H1 (cell line): Measurements from ENCODE around the gene KLHL17. TPM values are rescaled to one million over a fixed set of nuclear protein-coding genes. Genes with fewer than 3 reads are reported as not detected.

Source experiments
- CTCF ChIA-PET: fragments of 300-600 bp; sonication (Branson Sonifier 250); formaldehyde crosslinking; loops from one replicate; lab custom pipeline; 2021; ENCODE audit not compliant: partially characterized antibody; lab: Charles Lee
- POLR2A ChIA-PET: fragments of 300-600 bp; sonication (Branson Sonifier 250); formaldehyde crosslinking; loops from one replicate; lab custom pipeline; 2021; ENCODE audit warnings: inconsistent platforms; ENCODE audit not compliant: partially characterized antibody; lab: Charles Lee
- DNase-seq, 2 experiments: peaks; one replicate each; pipeline versions ENCODE4 v3.0.0 to v3.0.0-alpha.2; 2010 to 2022; ENCODE audit warnings: low spot score in 2 of 2, low read depth in 1 of 2, mixed read lengths in 1 of 2
- FAIRE-seq: peaks from 2 replicates; lab custom pipeline; 2011; peaks lifted over from hg19 to GRCh38; lab: Jason Lieb, UNC
- H2AFZ ChIP-seq: 2 replicates; pipeline ENCODE4 v1.8.1; 2012; ENCODE audit warnings: low read length, inconsistent platforms
- H2AK5ac ChIP-seq: 2 replicates; pipeline ENCODE4 v1.6.1; 2013; ENCODE audit warnings: low read depth, low read length
- H2BK120ac ChIP-seq: replicated peaks from 2 replicates; pipeline ENCODE3; 2013; ENCODE audit warnings: low read depth, low read length, inconsistent platforms
- H2BK12ac ChIP-seq: 2 replicates; pipeline ENCODE4 v1.6.1; 2013; ENCODE audit warnings: low read depth, low read length
- H2BK15ac ChIP-seq: 2 replicates; pipeline ENCODE4 v1.6.1; 2013; ENCODE audit warnings: low read length
- H2BK20ac ChIP-seq: 2 replicates; pipeline ENCODE4 v1.6.1; 2013; ENCODE audit warnings: low read length
- H2BK5ac ChIP-seq: 2 replicates; pipeline ENCODE4 v1.6.1; 2013; ENCODE audit warnings: low read depth, low read length
- H3K14ac ChIP-seq: 2 replicates; pipeline ENCODE4 v1.6.1; 2013; ENCODE audit warnings: inconsistent platforms; ENCODE audit not compliant: insufficient read length
- H3K18ac ChIP-seq: 2 replicates; pipeline ENCODE4 v1.6.1; 2013; ENCODE audit warnings: low read length; ENCODE audit errors: extremely low read depth
- H3K23ac ChIP-seq: 2 replicates; pipeline ENCODE4 v1.6.1; 2013; ENCODE audit warnings: inconsistent platforms; ENCODE audit not compliant: insufficient read length
- H3K23me2 ChIP-seq: 2 replicates; pipeline ENCODE4 v1.6.1; 2013; ENCODE audit warnings: low read depth, low read length
- H3K27ac ChIP-seq: 2 replicates; pipeline ENCODE4 v1.6.1; 2011; ENCODE audit warnings: low read depth, low read length, inconsistent platforms
- H3K27me3 ChIP-seq, 4 experiments: replicated peaks in 1 of 4; 1 replicate in 1 of 4; 2 replicates in 3 of 4; pipeline versions ENCODE4 v1.6.1 to v1.8.1; 2011 to 2013; ENCODE audit warnings: low read length in 3 of 4, mild to moderate bottlenecking in 3 of 4, inconsistent platforms in 2 of 4, mixed read lengths in 2 of 4, moderate library complexity in 1 of 4; ENCODE audit not compliant: control insufficient read depth in 3 of 4, insufficient read depth in 3 of 4; ENCODE audit errors: extremely low read depth in 1 of 4
- H3K36me3 ChIP-seq, 4 experiments: 2 replicates each; pipeline versions ENCODE4 v1.6.1 to v1.8.1; 2011 to 2013; ENCODE audit warnings: mild to moderate bottlenecking in 4 of 4, low read length in 3 of 4, moderate library complexity in 2 of 4, control low read depth in 1 of 4, inconsistent platforms in 1 of 4; ENCODE audit not compliant: insufficient read depth in 4 of 4, control insufficient read depth in 2 of 4
- H3K4ac ChIP-seq: replicated peaks from 2 replicates; pipeline ENCODE3; 2013; ENCODE audit warnings: low read length, low read depth, mixed read lengths, inconsistent platforms; ENCODE audit not compliant: insufficient read length
- H3K4me1 ChIP-seq, 4 experiments: replicated peaks in 1 of 4; 1 replicate in 1 of 4; 2 replicates in 3 of 4; pipeline versions ENCODE4 v1.6.1 to v1.8.1; 2011 to 2013; ENCODE audit warnings: low read length in 3 of 4, inconsistent platforms in 2 of 4, mixed read lengths in 1 of 4; ENCODE audit not compliant: insufficient read depth in 4 of 4, control insufficient read depth in 3 of 4
- H3K4me2 ChIP-seq, 2 experiments: 2 replicates each; pipeline versions ENCODE4 v1.6.1 to v1.8.1; 2011 to 2013; ENCODE audit warnings: low read depth in 2 of 2, low read length in 2 of 2, control low read depth in 1 of 2, inconsistent platforms in 1 of 2, mild to moderate bottlenecking in 1 of 2; ENCODE audit not compliant: insufficient read depth in 1 of 2
- H3K4me3 ChIP-seq, 4 experiments: fragments of 200-600, 300-600 bp in 1 of 4; sonication (generic), shearing (Covaris generic), sonication (Bioruptor Twin) in 1 of 4; 2 replicates each; pipeline versions ENCODE4 v1.5.1 to v1.8.1; 2011 to 2016; ENCODE audit warnings: low read length in 4 of 4, low read depth in 3 of 4, control low read depth in 2 of 4, inconsistent platforms in 2 of 4, mild to moderate bottlenecking in 2 of 4, mixed read lengths in 1 of 4, moderate library complexity in 1 of 4; ENCODE audit not compliant: insufficient read depth in 2 of 4; ENCODE audit errors: extremely low read depth in 1 of 4
- H3K56ac ChIP-seq: replicated peaks from 2 replicates; pipeline ENCODE3; 2013; ENCODE audit warnings: low read depth, mild to moderate bottlenecking, mixed read lengths, low read length, inconsistent platforms; ENCODE audit not compliant: insufficient read length
- H3K79me1 ChIP-seq: 2 replicates; pipeline ENCODE4 v1.6.1; 2013; ENCODE audit warnings: low read depth, low read length, control low read depth
- H3K79me2 ChIP-seq, 2 experiments: 2 replicates each; pipeline versions ENCODE4 v1.6.1 to v1.8.1; 2012 to 2013; ENCODE audit warnings: low read length in 2 of 2, mild to moderate bottlenecking in 2 of 2, inconsistent platforms in 1 of 2; ENCODE audit not compliant: insufficient read depth in 2 of 2, control insufficient read depth in 1 of 2
- H3K9ac ChIP-seq, 4 experiments: replicated peaks in 1 of 4; 1 replicate in 1 of 4; 2 replicates in 3 of 4; pipeline versions ENCODE4 v1.6.1 to v1.8.1; 2011 to 2013; ENCODE audit warnings: low read depth in 3 of 4, low read length in 3 of 4, control low read depth in 2 of 4, mild to moderate bottlenecking in 2 of 4, moderate library complexity in 2 of 4, inconsistent platforms in 1 of 4; ENCODE audit errors: extremely low read depth in 1 of 4
- H3K9me3 ChIP-seq, 2 experiments: 2 replicates each; pipeline versions ENCODE4 v1.6.1 to v1.8.1; 2012 to 2013; ENCODE audit warnings: mild to moderate bottlenecking in 2 of 2, moderate library complexity in 2 of 2, control low read depth in 1 of 2, inconsistent platforms in 1 of 2, low read depth in 1 of 2, low read length in 1 of 2, mixed read lengths in 1 of 2; ENCODE audit not compliant: insufficient read depth in 2 of 2
- H4K20me1 ChIP-seq, 2 experiments: replicated peaks in 1 of 2; 2 replicates each; pipeline versions ENCODE3 to v1.8.1; 2011 to 2013; ENCODE audit warnings: inconsistent platforms in 2 of 2, low read length in 2 of 2, mild to moderate bottlenecking in 1 of 2; ENCODE audit not compliant: insufficient read depth in 2 of 2, control insufficient read depth in 1 of 2
- H4K5ac ChIP-seq: 2 replicates; pipeline ENCODE4 v1.6.1; 2013; ENCODE audit warnings: low read length, low read depth, mixed read lengths, inconsistent platforms; ENCODE audit not compliant: insufficient read length
- H4K8ac ChIP-seq: 2 replicates; pipeline ENCODE4 v1.8.0; 2013; ENCODE audit warnings: mild to moderate bottlenecking, moderate library complexity, low read length, inconsistent platforms; ENCODE audit not compliant: insufficient read depth; ENCODE audit errors: extremely low read depth
- H4K91ac ChIP-seq: replicated peaks from 2 replicates; pipeline ENCODE3; 2013; ENCODE audit warnings: low read length, mixed read lengths, inconsistent platforms; ENCODE audit not compliant: insufficient read length
- ASH2L ChIP-seq: fragments of 200-600, 300-600 bp; sonication (generic); IDR thresholded peaks from one replicate; pipeline ENCODE4 v1.7.1; 2017; ENCODE audit warnings: low read length
- CBX5 ChIP-seq: fragments of 300-800, 300-1000 bp; sonication (generic); IDR thresholded peaks from 2 replicates; pipeline ENCODE4 v1.7.1; 2016; ENCODE audit warnings: antibody characterized with exemption, low read length, low read depth
- GTF2F1 ChIP-seq: IDR thresholded peaks from 2 replicates; pipeline ENCODE4 v1.6.1; 2012; ENCODE audit warnings: low read depth, low read length, improper control_type of control experiment, borderline replicate concordance
- JUND ChIP-seq: IDR thresholded peaks from 2 replicates; pipeline ENCODE4 v1.6.1; 2011; ENCODE audit warnings: mild to moderate bottlenecking, improper control_type of control experiment, low read length
- RAD21 ChIP-seq, 2 experiments: IDR thresholded peaks in 1 of 2; conservative IDR thresholded peaks in 1 of 2; 2 replicates each; pipeline ENCODE4 v1.6.1; 2011; ENCODE audit warnings: low read depth in 2 of 2, low read length in 2 of 2, improper control_type of control experiment in 1 of 2, inconsistent platforms in 1 of 2, mild to moderate bottlenecking in 1 of 2, moderate library complexity in 1 of 2
- RFX5 ChIP-seq: IDR thresholded peaks from 2 replicates; pipeline ENCODE4 v1.6.1; 2011; ENCODE audit warnings: low read depth, low read length, improper control_type of control experiment, borderline replicate concordance
- RNF2 ChIP-seq: fragments of 200-900, 300-1000 bp; sonication (generic); IDR thresholded peaks from 2 replicates; pipeline ENCODE4 v1.7.1; 2016; ENCODE audit warnings: borderline replicate concordance, low read depth, mild to moderate bottlenecking, antibody characterized with exemption, low read length; ENCODE audit not compliant: poor library complexity, severe bottlenecking; ENCODE audit errors: missing control alignments
- TCF12 ChIP-seq: IDR thresholded peaks from 2 replicates; pipeline ENCODE4 v1.6.1; 2011; ENCODE audit warnings: low read depth, mild to moderate bottlenecking, low read length
- WGBS, 2 experiments: shearing (Covaris generic) in 1 of 2; methylation state at CpG; one replicate each; pipeline versions ENCODE4 v1.1.6 to v1.1.7; 2013 to 2015; ENCODE audit warnings: low lambda C conversion rate in 2 of 2, mixed read lengths in 2 of 2, inconsistent platforms in 1 of 2, low coverage in 1 of 2, missing lambda C conversion rate in 1 of 2; ENCODE audit not compliant: insufficient replicate concordance in 2 of 2, insufficient coverage in 1 of 2, insufficient read length in 1 of 2; ENCODE audit errors: extremely low coverage in 1 of 2, missing lambda C conversion rate in 1 of 2; 5-methylcytosine and 5-hydroxymethylcytosine counted together
- polyA plus RNA-seq, 7 experiments: library from polyadenylated mRNA; depleted of rRNA in 3 of 7; stranded (reverse) in 5 of 7; unstranded in 2 of 7; fragments of >200 nt in 5 of 7; fragments of 200-250 nt in 2 of 7; gene quantifications; 1 replicate in 5 of 7; 2 replicates in 1 of 7; 4 replicates in 1 of 7; pipeline versions ENCODE4 v1.2.1 to v1.2.3, GENCODE V29; 2011 to 2013; ENCODE audit warnings: missing spikeins in 2 of 7, mixed read lengths in 2 of 7
- total RNA-seq: library from RNA; stranded (reverse); fragmentation: NEBNext Ultra II Directional; extraction: Animal tissue kit (Norgen Biotek cat#: 25700); gene quantifications from 2 replicates; pipeline ENCODE4 v1.2.1, GENCODE V29; 2021
- TF ChIP-seq, protein P1 (sequence below), 3 experiments: IDR thresholded peaks; 1 replicate in 2 of 3; 2 replicates in 1 of 3; pipeline versions ENCODE4 v1.5.1 to v1.6.1; 2011; ENCODE audit warnings: low read length in 3 of 3, mild to moderate bottlenecking in 3 of 3, inconsistent platforms in 2 of 3, low read depth in 1 of 3, moderate library complexity in 1 of 3; ENCODE audit not compliant: insufficient read depth in 1 of 3; ENCODE audit errors: control extremely low read depth in 1 of 3

KLHL17 gene
- total and polyA plus RNA-seq, 2 of the 8 experiments (the other 6 are each of a cell fraction or from before 2014, with no cell fraction given), result 32.6 to 36.1 TPM

DNA sequence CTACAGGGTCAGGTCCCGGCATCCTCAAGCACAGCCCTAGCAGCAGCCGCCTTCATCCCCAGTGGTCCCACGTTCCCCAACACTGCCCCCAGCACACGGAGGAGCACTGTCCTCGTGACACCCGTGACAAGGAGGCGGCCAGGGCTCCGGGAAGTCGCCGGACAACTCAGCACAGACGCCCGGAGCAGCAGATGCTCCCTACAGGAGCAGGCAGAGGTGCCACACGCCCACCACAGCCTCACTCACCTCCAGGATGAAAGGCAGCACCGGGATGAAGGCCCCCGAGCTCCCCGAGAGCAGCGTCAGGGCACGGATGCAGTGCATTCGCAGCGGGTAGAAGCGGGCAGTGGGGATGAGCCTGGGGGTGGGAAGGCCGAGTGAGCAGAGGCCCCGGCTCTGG is 9.5 kb upstream of the KLHL17 start:
- H3K9ac ChIP-seq, result no peak overlapping the region
- H3K4me2 ChIP-seq, result no peak overlapping the region
- H4K5ac ChIP-seq, result no peak overlapping the region
- H2BK15ac ChIP-seq, result no peak overlapping the region
- H3K56ac ChIP-seq, result no peak overlapping the region
- H2BK120ac ChIP-seq, result no peak overlapping the region
- no peak overlapping the region for H2AFZ ChIP-seq
- no peak for TF ChIP-seq GTF2F1
- TF ChIP-seq JUND, result no peak
- TF ChIP-seq RAD21 (IDR thresholded peaks at IDR 0.05 in 1 of 2, conservative IDR thresholded peaks at IDR 0.05 in 1 of 2; ENCODE audit: low read depth in 2 of 2, low read length in 2 of 2), result no peak
- TF ChIP-seq CBX5, result no peak
- TF ChIP-seq, protein P1, sequence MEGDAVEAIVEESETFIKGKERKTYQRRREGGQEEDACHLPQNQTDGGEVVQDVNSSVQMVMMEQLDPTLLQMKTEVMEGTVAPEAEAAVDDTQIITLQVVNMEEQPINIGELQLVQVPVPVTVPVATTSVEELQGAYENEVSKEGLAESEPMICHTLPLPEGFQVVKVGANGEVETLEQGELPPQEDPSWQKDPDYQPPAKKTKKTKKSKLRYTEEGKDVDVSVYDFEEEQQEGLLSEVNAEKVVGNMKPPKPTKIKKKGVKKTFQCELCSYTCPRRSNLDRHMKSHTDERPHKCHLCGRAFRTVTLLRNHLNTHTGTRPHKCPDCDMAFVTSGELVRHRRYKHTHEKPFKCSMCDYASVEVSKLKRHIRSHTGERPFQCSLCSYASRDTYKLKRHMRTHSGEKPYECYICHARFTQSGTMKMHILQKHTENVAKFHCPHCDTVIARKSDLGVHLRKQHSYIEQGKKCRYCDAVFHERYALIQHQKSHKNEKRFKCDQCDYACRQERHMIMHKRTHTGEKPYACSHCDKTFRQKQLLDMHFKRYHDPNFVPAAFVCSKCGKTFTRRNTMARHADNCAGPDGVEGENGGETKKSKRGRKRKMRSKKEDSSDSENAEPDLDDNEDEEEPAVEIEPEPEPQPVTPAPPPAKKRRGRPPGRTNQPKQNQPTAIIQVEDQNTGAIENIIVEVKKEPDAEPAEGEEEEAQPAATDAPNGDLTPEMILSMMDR (IDR thresholded peaks at IDR 0.05; ENCODE audit: control extremely low read depth in 1 of 3, insufficient read depth in 1 of 3, low read depth in 1 of 3, low read length in 3 of 3), result no peak
- TF ChIP-seq TCF12, result no peak
- TF ChIP-seq ASH2L, result no peak
- TF ChIP-seq RNF2, result no peak
- TF ChIP-seq RFX5, result no peak
- no peaks in the 10 kb centered on the region; a peak in 1 of 4 replicates for H3K79me2 ChIP-seq
- WGBS, 2 experiments, result 89% methylated on average over 10 of the region's 23 CpGs; no CpG with 5 or more reads in 1 of the 2 experiments
- FAIRE-seq (no peak), DNase-seq (no peak)
- H3K23me2 ChIP-seq, result no peaks in the 10 kb centered on the region
- peaks cover 8 to 62% (median 50%) of the 10 kb centered on the region in 4 experiments for H3K36me3 ChIP-seq
- no peak overlapping the region for H3K23ac ChIP-seq
- no peak overlapping the region for H3K4me3 ChIP-seq
- H3K18ac ChIP-seq, result no peak overlapping the region
- no peak overlapping the region for H3K14ac ChIP-seq
- ChIA-PET POLR2A (no interaction called here), CTCF (interaction anchor here (0.7 to 1.8 kb wide), 6 partner anchors 8 to 46 kb away, joined by 3 to 9 read pairs (median 5); no protein-coding TSS in a partner anchor)
- H3K9me3 ChIP-seq, result no peaks in the 10 kb centered on the region
- H4K20me1 ChIP-seq, result peaks cover 20 to 37% of the 10 kb centered on the region in 2 experiments
- no peak overlapping the region for H3K4ac ChIP-seq
- H3K79me1 ChIP-seq, result peaks cover 8% of the 10 kb centered on the region
- H2BK12ac ChIP-seq, result no peak overlapping the region
- H3K4me1 ChIP-seq, result no peaks in the 10 kb centered on the region; a peak in 1 of 7 replicates
- H4K91ac ChIP-seq, result no peak overlapping the region
- no peaks in the 10 kb centered on the region for H3K27me3 ChIP-seq
- H2AK5ac ChIP-seq, result no peak overlapping the region
- H2BK20ac ChIP-seq, result no peak overlapping the region
- H3K27ac ChIP-seq, result no peak overlapping the region
- no peak overlapping the region for H2BK5ac ChIP-seq
- no peak overlapping the region for H4K8ac ChIP-seq
